HTERT RPE-1 (cell line): ENCODE results near the gene CASP5.
"Not testable (repeated sequence)": the region's sequence is repeated elsewhere in the genome, so short reads cannot be mapped to it uniquely, and the experiment has no call there.

Source experiments
- in situ Hi-C: fragments of 300-500 bp; cut with MboI; formaldehyde crosslinking; loops from 4 replicates; pipeline ENCODE4 v1.14.3; 2020; ENCODE audit warnings: low sequenced_read_pairs

The CASP5 gene

DNA sequence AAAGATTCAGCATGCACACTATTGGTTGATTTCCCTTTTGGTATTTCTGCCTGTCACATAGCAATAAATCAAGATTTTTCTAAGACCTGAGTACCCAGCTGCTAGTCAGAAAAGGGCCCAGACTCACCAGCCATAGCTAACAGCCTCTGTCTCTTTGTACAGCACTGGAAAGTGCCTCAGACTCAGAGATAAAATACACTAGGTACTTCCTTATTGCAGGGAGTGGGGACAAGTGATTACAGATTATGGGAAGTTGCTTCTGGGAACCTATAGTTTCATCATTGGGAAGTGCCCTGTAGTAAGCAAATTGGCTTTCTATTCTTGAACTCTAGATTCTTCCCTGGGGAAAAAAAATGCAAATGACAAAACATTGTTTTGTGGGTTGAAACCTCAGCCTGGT, at the start of gene CASP5:
TSS of gene CASP5 (minus strand) at position 166 of the 400 bp plus-strand sequence. CDS start at position 134, 32 bp downstream.
- in situ Hi-C loops = no loop called here

DNA sequence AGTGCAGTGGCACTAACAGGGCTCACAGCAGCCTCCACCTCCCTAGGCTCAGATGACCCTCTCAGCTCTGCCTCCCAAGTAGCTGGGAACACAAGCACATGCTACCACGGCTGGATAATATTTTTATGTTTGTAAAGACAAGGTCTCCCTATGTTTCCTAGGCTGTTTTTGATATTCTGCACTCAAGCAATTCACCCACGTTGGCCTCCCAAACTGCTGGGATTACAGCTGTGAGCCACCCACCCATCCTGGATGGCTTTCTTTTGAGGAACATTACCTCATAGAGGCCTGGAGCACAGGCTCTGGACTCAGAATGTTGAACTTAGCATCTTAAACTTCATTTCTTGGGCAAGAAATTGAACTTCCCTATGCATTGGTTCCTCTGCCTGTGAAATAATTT, 49.1 kb upstream of the CASP5 start:
- in situ Hi-C loops = not testable (repeated sequence)

DNA sequence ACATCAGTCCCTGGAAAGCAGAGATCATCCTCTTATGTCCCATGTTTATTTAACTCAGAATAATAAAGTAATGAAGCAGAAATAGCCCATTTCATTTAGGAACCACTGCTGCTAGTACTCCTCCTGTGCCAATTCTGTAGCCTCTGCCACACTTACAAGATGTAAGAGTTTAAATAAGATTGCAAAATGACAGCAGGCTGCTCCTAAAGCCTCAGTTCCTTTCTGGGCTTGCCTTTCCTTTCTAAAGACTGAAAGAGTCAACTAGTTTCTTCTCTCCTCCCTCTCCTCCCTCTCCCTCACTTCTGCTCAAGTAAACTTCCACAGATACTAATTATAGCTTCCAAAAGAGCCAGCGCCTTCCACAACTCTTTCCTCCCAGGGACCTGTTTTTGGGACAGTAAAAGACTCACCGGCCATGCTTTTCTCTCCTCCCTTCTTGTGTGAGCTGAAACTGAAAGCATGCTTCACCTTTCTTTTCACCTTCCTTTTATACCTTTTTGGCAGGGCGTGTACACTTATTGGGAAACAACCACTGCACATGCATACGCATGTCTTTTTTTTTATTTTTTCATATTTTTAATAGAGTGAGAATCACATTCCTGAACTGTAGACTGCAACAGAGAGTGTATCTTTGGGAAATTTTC, 48.2 kb upstream of the CASP5 start:
- in situ Hi-C loops = no loop called here

DNA sequence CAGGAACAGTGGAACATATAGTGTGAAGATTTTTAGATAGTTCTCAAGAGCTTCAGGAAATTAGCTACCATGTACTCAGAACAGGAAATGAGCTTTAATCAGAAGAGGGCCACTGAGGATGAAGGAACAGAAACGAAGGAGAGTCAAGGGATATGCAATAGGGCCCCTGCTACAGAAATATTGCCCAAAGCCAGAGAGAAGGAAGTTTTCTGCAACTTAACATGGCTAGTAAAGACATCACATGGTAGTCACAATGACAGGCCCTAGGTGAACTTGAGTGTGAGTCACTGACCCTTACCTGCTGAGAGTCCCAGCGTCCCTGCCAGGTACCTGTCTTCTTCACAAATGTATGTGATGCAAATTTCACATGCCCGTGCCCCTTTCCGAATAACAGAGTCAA, 47.3 kb upstream of the CASP5 start:
- in situ Hi-C loops = no loop called here

DNA sequence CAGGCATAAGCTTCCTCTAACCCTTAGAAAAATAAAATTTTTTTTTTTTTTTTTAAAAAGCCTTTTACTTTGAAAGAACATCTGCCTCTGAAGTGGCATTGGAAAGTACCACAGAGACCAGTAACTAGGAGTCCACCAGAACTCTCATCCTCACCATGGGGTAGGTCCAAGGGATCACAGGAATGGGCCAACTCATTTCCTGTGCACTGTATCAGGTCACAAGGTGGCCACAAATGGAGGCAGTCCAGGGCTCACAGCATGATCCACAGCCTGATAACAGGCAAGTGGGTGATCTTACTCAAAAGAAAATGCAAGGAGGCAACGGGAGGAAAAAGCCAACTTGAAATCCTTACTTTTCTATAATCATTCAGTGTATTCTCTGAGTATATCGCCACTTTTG, 46.8 kb upstream of the CASP5 start:
- in situ Hi-C loops = not testable (repeated sequence)

DNA sequence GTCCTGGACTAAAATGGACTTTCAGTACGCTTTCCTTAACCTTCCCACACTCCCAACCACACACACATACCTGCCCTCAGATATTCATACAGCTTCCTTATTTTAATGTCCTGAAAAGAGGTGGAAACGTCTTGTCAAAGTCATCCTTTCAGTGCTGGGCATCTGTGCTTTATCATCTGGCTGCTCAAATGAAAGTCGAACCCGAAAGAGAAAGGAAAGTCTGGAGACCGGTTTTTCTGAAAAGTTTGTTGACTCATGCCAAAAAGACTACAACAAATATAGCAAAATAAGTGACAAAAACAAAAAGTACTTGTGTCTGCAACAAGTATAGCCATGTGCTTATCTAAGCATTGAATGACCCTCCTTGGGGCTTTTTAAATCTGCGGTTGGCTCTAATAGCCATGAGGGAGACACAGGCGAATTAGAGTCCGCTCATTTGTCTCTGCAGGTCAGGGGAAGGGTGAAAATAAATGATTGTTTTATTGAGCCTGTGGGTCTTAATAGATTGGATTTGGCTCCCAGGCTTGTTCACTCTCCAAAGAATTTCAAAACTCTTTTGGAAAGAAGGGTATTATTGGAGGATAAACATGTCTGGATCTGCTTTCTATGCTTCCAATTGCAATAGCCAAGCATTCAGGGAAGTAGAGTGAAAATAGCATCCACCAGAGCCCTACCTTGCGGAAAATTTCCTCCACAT, 40.4 kb upstream of the CASP5 start:
- in situ Hi-C loops = not testable (repeated sequence)

DNA sequence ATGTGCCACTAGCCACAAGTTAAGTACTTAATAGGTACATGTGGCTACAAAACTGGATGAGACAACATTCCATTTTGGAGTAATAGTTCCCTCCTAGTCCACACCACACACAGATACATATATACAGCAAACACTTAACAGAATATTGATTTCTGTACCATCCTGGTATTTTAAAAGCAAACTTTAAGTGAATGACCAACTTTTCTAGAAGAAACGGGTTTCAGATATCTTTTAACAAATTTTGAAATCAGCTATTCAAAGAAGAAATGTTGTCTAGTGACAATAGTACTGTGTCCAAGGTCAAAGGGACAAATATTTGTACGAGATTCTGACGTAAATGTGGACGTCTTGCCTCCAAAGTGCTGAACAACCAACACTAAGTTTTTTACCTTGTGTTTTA, 34.5 kb upstream of the CASP5 start:
- in situ Hi-C loops = no loop called here

DNA sequence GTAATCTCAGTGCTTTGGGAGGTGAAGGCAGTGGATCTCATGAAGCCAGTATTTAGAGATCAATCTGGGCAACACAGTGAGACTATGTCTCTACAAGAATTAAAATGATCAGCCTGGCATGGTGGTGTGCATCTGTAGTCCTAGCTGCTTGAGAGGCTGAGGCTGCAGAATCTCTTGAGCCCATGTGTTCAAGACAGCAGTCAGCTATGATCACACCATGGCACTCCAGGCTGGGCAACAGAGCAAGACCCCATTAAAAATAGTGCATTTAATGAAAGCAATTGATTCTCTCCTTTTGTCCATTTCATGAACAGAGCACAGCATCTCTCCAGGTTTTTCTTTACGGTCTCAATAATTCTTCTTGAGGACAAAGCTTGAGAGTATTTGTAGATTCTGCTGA, 33.5 kb upstream of the CASP5 start:
- in situ Hi-C loops = no loop called here

DNA sequence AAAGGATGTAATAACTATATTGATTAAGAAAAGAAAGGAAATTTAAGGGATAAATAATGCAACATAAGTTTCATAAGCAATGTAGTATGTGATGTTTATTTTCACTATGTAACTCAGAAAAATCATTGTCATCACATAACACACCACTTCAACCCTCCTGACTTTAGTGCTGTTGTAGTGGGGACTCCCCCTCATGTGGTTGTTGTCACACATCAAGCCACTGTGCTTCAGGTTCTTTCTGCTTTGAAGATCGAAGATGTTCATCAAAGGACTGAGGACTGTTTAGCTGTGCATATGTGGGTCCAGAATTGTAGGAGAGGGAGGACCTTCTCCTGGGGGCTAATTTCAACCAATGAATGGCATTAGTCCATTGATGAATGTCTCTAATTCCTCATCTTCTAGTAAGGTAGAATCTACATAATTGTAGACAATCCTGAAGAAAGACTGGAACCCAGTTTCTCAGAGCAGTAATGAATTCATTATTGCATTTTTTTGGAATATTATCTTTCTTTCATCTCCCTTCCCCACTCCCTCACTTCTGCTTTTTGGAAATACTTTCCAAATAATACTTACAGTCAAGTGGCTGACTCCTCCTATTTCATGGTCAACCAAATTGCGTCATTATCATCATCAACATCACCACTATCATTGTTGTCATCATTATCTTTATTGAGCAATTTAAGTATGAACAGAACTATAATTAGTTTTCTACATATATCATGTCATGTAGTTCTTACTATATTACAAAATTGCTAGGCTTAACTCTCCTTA, 31.9 kb upstream of the CASP5 start:
- in situ Hi-C loops = no loop called here

DNA sequence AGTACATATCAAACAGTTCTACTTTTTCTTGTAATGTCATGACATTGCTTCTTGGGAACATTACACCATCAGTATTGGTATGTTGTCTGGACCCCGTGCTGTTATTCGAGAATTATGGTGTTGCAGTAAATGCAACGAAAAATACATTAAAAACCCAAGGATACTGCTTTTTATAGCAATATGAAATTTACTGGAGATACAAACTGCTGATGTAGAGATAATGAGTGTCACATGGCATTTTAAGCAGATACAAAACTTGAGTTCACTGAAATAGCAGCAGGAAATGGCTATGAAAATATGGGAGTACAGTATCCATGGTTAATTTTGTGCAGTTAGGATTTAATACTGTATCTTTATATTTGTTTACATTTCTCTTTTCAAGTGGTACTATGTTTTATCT, 29.5 kb upstream of the CASP5 start:
- in situ Hi-C loops = no loop called here

DNA sequence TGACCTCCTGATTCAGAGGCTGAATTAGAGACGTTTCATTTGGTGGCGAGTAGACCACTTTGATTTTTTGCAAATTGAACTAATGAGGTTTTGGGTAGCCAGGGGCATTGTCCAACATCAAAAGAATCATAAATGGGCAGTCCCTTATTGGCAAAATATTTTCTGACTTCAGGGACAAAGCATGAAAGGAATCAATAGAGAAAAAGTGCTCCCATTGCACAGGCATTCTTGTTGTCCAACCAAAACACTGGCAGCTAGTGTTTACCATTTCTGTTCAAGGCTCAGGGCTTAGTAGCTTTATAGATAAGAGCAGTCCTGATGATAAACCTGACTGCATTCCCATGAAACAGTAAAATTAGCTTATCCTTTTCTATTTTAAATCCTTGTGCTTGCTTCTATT, 28.6 kb upstream of the CASP5 start:
- in situ Hi-C loops = no loop called here

DNA sequence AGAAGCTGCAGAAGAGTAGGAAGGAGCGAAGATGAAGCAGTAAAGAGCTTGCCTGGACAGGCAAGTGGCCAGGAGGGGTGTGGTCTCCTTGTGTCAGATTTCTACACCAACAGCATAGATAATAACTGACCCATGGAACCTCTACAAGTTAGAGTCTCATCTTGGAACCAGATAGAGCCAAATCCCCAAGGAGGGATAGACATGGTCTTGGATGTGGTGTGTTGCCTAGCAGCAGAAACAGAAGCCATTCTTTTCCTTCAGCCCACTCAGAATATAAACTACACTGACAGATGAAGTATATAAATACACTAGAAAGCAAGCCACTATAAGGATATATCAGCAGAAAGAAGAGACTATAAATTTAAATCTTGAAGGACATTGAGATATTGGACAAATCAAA, 26.5 kb upstream of the CASP5 start:
- in situ Hi-C loops = no loop called here

DNA sequence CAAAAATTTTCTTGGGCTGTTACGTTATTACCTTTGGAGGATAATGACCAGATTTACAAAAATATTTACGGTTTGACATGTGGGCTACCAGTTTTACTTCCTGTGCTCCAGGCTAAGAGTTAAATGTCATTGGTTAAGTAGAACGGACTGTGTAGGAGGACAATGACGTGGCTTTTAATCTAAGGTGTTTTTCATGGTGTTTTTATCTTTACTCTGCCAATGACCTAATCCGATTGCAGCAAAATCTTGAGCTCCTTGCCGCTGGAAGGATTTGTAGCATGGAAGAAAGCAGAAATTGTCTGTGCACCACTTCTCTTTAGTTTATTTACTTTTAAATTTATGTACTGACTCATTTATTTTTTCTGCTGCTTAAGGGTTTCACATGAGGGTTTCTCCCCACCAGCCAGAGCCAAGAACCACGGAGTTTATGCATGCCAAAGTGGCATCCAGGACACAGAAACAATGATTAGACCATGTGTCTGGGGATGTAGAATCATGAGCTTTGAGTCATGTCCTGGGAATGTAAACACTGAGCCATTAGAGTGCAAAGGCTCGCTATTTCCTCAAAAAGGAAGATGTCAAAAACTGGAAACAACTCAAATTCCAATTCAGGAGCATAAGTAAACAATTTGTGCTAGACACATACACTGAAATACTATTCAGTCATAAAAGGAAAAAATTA, 24.1 kb upstream of the CASP5 start:
- in situ Hi-C loops = no loop called here

DNA sequence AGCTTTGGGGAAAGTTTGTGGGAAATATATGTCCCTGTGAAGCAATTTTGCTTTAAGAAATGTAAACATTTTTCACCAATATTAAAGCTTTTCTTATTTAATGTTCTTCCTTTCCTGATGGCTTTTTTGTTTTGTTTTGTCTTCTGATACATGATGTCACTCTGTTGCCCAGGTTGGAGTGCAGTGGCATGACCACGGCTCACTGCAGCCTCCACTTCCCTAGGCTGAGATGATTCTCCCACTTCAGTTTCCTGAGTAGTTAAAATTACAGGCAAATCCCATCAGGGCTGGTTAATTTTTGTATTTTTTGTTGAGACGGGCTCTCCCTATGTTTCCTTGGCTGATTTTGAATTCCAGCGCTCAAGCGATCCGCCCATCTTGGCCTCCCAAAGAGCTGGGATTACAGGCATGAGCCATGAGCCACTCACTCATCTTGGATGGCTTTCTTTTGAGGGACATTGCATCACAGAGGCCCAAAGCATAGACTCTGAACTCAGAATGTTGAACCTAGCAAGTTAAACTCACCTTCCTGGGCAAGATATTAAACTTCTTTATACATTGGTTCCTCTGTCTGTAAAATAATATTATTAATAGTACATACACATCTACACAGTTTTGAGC, 22.8 kb upstream of the CASP5 start:
- in situ Hi-C loops = no loop called here

DNA sequence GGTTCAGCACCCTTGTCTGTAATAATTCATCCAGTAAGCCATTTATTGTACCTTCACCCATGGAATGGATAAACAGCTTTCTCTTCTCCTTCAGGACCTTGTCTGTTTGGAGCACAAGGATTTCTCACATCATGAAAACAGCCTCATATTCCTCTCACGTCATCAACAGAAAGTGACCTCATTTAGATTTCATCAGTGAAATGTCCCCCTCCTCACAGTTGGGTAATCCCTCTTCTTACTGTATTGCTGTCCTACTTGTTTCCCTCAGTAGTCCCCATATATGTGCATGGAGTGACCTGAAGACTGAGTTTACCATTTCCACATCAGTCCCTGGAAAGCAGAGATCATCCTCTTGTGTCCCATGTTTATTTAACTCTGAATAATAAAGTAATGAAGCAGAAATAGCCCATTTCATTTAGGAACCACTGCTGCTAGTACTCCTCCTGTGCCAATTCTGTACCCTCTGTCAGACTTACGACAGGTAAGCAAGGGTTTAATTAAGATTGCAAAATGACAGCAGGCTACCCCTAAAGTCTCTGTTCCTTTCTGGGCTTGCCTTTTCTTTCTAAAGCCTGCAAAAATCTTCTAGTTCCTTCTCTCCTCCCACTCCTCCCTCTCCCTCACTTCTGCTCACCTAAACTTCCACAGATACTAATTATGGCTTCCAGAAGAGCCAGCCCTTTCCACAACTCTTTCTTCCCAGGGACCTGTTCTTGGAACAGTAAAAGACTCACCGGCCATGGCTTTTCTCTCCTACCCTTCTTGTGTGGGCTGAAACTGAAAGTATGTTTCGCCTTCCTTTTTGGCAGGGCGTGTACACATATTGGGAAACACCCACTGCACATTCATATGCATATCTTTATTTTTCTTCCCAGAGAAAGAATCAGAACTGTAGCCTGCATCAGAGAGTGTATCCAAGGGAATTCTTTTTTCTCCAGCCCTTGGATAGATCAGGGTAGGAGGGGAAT, 21.9 kb upstream of the CASP5 start, which contains the start of gene CARD16:
TSS of gene CARD16 (minus strand) at position 779 of the 968 bp plus-strand sequence. CDS start at position 741, 38 bp downstream.
- in situ Hi-C loops = not testable (repeated sequence)

DNA sequence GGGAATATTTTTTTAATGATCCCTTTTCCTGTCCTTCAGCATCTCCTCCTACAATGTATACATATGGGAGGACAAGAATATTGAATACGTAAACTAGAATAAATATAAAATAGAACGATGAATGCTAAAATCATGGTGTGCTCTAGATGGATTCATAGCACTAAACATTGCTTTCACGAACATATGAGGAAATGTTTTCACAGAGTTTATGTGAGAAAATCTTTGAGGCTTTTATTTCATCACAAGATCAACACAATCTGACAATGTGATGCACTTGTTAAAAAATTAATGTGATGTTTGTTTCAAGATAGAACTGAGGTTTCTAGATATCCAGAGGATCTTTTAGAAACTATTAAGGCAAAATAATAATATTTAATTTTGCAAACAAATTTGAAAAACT, 19.2 kb upstream of the CASP5 start:
- in situ Hi-C loops = no loop called here

DNA sequence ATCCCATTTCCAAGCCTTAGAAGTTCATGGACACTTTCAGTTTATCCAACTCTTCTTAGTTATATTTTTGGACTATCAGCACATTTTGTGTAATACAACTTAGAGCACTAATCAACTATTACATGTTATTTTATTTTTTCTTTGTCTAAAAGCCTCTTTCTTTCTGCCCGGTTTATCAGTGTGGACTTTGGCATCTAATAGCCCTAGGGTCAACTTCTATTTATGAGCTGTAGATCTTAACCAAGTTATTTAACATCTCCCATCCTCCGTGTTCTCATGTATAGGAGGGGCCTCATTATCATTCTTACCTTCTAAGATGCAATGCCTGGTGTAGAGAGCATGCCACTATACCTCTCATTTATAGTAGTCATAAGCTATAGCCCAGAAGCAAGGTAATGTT, 17.7 kb upstream of the CASP5 start:
- in situ Hi-C loops = no loop called here

DNA sequence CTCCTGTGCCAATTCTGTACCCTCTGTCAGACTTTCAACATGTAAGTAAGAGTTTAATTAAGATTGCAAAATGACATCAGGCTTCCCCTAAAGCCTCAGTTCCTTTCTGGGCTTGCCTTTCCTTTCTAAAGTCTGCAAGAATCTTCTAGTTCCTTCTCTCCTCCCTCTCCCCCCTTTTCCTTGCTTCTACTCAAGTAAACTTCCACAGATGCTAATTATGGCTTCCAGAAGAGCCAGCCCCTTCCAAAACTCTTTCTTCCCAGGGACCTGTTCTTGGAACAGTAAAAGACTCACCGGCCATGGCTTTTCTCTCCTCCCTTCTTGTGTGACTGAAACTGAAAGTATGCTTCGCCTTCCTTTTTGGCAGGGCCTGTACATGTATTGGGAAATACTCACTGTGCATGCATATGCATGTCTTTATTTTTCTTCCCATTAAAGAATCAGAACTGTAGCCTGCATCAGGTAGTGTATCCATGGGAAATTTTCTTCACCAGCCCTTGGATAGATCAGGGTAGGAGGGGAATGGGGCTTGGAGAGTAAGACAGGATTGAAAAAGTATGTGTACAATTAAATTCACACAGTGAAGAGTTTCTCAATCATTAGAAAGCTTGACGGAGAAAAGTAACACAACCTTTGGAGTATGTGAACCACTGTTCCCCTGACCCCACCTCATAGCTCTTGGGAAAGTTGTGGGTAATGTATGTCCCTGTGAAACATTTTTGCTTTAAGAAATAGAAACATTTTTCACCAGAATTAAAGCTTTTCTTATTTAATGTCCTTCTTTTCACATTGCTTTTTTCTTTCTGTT, 12.0 kb upstream of the CASP5 start, which contains the start of gene CASP1:
TSS of gene CASP1 (minus strand) at position 332 of the 808 bp plus-strand sequence. CDS start at position 301, 31 bp downstream.
- in situ Hi-C loops = no loop called here

DNA sequence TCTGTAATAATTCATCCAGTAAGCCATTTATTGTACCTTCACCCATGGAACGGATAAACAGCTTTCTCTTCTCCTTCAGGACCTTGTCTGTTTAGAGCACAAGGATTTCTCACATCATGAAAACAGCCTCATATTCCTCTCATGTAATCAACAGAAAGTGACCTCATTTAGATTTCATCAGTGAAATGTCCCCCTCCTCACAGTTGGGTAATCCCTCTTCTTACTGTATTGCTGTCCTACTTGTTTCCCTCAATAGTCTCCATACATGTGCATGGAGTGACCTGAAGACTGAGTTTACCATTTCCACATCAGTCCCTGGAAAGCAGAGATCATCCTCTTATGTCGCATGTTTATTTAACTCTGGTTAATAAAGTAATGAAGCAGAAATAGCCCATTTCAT, 11.4 kb upstream of the CASP5 start:
- in situ Hi-C loops = not testable (repeated sequence)
